ENCODE results near the gene DYNLT1.
"Not testable (repeated sequence)": the region's sequence is repeated elsewhere in the genome, so short reads cannot be mapped to it uniquely, and the experiment has no call there.

The DYNLT1 gene

DNA sequence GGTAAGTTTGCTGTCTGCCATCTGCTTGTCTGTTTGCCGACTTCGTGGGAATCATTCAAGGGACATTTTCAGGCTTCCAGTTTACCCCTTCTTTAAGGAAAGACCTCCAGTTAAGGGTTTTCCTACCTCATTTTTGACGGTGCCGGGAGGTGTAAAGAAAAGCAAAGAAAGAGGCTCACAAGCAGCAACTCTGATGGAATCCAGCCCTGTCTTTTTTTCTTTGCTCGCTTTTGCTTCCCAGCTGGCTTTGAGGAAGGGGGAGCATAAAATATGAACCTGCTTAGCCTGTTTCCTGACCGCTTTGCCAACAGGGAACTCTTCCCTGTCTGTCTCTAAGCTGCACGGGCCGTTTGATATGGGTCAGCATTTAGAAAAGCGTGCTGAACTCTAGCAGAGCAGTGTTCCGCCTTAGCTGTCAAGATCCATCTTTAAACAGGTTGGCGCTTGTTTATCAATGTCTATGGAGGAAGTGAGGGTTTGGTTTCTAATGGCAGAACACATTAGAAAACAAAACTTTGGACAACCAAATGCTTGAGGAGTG, 19.2 kb upstream of the DYNLT1 start:
- DNase-seq (ENCODE audit: low read depth, low spot score): no peak

DNA sequence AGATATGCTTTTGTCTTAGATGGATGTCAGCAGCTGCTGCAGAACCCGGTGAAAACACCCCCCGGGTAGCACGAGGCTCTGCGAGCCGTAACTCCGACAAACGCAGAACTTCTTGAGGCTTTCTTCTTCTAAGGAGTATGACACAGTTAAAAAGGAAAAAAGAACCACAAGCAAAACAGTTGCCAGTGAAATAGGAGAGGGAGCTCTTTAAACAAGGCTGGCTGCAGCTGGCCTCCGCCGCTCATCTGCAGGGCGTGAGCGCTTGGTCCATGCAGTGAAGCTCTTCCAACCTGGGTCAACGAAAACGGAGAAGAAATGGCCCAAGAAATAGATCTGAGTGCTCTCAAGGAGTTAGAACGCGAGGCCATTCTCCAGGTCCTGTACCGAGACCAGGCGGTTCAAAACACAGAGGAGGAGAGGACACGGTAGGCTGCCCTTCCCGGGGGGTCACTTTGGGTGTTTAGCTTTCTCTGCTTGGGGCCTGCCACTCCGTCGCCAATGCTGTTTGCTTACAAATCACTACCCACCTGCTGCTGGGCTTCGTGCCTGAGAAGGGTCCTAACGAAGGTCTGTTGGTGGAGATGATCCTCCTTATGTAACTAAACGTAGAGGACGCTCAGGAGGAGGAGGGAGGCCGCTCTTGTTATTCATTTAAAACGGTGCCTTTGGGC, 18.5 kb upstream of the DYNLT1 start:
- peak; percentile 28 for DNase-seq (ENCODE audit: low read depth, low spot score)

DNA sequence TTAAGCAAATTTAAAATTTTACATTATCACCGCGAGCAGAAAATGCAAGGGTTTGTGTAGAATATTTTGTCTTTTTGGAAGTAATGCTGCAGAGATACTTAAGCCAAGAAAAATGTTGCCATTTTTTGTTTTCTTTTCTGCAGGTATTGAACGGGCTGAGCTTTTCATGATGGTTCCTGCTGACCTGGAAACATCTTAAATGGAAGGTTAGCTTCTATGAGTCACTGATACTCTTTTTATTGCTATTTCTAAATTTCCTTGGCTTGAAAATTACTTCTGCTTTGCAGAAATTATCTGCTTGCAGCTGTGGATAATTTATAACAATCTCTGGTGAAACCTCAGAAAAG, 18.0 kb upstream of the DYNLT1 start:
- DNase-seq (ENCODE audit: low read depth, low spot score): no peak

DNA sequence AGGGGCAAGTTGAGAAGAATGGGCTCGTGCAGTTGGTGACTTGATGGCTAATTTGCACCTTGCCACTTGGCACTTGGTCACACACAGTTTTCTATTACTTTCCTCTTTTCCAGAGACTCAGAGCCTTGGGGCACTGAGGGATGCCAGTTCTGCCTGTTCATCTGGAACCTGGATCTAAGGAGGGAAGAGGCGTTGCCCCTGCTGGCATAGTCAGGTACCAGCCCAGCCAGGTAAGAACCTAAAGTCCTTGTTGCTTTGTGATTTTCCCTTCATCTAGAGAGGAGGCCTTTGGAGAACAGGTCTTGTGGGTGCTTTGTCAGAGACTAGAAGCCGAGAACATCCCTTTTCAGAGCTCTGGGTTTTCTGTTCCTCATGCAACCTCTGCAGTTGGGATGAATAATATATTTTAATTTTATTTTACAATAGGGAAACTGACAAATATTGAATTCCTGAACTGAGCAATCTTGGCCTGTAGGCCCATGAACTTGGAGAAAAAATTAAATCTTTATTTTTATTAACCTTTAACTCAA, 16.7 kb upstream of the DYNLT1 start:
- no peak for DNase-seq (ENCODE audit: low read depth, low spot score)

DNA sequence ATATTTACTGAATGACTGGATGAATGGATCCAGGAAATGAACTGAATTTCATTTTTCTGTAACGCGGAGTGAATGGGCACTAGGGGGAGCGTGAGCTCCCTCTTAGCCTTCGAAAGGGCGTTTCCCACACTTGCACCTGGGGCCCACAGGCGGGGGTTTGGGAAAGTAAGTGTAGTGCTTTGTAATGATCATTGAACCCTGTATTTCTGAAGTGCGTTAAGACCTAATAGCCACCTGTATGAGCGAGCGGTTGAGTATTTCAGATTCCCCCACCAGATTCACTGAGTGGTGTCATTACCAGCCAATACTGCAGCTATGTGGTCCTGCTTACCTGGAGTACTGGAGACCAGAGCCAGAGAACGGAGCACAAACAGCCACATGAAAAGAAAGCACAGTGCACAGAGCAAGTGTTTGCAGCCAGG, 15.8 kb upstream of the DYNLT1 start:
- DNase-seq (ENCODE audit: low read depth, low spot score): no peak

DNA sequence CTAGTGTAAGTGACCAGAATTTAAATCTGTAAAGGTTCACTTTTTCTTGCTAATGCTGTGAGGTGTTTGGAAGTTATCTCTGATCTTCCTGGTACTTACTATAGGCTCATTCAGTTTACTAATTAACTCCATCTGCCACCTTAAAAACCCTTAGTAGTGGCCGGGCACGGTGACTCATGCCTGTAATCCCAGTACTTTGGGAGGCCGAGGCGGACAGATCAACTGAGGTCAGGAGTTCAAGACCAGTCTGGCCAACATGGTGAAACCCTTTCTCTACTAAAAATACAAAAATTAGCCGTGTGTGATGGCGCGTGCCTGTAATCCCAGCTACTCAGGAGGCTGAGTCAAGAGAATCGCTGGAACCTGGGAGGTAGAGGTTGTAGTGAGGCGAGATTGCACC, 12.4 kb upstream of the DYNLT1 start:
- DNase-seq (ENCODE audit: low read depth, low spot score): peak; percentile 42

DNA sequence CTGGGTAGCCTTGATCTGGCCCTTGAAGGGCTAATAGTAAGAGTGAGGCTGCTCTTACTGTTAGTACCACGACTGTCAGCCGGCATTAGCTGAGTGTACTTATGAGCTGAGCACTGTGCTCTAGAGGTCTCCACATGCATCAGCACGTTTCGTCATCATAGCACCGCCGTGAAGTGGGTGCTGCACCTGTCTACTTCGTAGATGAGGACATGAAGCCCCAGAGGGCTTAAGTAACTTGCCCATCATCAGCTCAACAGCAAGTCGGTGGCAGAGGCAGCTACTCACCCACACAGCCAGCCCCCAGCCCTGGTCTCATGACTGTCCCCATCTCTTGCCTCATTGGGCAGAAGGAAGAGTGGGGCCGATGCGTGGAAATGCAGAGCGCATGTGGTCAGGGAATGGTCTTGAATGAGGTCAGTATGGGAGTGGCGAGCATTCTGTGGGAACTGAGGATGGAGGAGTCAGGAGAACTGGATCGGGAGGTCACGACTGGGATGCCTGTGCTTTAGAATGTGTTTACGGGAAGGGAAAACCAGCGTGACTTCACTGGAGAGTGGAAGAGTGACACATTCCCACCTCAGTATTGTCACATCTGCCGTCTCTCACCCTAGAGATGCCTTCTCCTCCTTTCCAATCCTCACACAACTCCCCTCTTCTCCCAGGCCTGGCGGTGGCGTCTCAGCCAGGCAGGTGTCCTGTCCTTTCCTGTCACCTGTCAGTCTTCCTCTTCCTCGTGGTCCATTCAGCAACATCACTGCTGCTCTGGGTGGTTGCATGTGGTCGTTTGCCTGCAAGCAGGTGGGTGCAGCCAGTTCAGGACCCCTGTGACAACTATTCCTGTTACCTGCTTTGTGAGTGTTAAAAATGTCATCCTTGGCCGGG, 11.3 kb upstream of the DYNLT1 start:
- no peak for DNase-seq (ENCODE audit: low read depth, low spot score)

DNA sequence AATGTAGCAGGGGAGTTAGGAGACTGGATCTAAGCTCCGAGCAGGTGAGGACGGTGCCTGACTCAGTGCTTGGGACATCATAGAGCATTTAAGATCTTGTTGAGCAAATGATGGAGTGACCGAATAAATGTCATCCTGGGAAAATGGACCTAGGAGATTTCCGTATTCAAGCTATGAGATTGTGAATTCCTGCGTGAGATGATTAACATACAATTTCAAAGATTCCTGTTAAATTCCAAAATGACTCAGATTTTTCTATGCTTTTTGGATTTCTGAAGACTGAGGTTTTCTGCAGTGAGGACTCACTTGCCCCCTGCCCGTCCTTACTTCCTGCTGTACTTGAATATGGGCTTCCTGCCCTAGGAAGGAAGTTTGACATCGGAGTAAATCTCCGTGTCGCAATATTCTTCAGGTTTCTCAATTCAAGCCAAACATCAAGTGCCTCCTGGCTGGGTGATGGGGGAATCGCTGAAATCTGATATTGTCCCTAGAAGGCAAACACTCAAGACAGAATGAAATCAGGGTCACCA, 10.5 kb upstream of the DYNLT1 start:
- DNase-seq (ENCODE audit: low read depth, low spot score): peak; percentile 30

DNA sequence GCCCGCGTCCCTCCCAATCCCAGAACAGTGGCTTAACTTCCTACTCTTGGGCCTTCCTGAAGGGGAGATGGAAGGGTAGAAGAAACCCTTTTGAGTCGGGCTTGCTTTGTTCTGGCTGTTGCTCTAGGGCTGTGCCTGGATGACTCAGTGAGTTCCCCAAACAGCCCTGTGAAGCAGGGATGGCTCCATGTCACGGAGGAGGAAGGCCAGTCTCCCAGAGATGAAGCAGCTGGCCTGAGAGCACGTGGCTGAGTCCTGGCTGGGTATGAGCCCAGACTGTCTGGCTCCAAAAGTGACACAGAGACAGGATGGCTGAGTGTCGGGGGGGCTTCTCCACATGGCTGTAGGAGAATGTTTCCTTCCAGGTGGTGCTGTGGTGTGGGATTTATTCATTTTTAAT, 10.0 kb upstream of the DYNLT1 start:
- DNase-seq (ENCODE audit: low read depth, low spot score): peak; percentile 75

DNA sequence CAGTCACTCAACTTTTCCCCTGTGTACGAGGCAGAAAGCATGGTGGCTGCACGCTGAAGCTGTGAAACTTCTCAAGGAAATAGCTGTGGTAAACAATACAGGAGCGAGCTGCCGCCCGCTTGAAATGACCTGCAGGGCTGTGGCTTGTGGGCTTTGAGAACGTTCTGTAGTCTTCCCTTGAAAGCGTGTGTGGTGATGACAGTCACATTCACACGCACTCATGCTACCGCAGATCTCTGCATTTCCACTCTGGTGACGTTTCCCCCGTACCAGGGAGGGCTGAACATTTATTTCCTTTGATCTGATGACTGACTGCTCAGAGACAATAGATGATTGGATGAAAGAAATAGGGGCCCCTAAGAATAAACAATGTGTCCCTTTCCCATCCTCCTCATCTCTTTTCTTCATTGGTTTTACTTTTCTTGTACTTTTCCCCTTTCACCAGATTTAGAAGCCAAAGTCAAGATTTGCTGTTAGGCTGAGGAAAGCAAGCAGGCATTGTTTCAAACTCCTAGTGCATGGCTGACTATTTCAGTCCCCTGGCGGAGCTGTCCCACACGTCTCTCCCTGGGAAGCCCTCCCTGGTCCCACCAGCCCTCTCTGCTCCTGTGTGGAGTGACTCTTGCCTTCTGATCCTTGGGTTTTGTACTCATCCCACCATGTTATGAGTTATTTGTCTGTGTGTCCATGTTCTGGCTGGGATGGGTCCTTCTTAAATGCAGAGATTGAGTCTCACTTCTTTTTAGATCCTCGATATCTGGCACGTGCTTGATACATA, 9.2 kb upstream of the DYNLT1 start:
- peak; percentile 86 for DNase-seq (ENCODE audit: low read depth, low spot score)

DNA sequence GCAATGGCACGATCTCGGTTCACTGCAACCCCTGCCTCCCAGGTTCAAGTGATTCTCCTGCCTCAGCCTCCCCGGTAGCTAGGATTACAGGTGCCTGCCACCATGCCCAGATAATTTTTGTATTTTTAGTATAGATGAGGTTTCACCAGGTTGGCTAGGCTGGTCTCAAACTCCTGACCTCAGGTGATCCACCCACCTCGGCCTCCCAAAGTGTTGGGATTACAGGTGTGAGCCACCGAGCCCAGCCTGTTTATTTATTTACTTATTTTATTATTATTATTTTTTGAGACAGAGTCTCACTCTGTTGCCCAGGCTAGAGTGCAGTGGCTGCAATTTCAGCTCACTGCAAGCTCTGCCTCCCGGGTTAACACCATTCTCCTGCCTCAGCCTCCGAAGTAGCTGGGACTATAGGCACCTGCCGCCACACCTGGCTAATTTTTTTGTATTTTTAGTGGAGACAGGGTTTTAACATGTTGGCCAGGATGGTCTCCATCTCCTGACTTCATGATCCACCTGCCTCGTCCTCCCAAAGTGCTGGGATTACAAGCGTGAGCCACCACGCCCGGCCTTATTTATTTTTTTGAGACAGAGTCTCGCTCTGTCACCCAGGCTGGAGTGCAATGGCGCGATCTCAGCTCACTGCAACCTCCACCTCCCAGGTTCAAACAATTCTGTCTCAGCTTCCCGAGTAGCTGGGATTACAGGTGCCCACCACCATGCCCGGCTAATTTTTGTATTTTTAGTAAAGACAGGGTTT, 7.6 kb upstream of the DYNLT1 start:
- not testable (repeated sequence) for DNase-seq (ENCODE audit: low read depth, low spot score)

DNA sequence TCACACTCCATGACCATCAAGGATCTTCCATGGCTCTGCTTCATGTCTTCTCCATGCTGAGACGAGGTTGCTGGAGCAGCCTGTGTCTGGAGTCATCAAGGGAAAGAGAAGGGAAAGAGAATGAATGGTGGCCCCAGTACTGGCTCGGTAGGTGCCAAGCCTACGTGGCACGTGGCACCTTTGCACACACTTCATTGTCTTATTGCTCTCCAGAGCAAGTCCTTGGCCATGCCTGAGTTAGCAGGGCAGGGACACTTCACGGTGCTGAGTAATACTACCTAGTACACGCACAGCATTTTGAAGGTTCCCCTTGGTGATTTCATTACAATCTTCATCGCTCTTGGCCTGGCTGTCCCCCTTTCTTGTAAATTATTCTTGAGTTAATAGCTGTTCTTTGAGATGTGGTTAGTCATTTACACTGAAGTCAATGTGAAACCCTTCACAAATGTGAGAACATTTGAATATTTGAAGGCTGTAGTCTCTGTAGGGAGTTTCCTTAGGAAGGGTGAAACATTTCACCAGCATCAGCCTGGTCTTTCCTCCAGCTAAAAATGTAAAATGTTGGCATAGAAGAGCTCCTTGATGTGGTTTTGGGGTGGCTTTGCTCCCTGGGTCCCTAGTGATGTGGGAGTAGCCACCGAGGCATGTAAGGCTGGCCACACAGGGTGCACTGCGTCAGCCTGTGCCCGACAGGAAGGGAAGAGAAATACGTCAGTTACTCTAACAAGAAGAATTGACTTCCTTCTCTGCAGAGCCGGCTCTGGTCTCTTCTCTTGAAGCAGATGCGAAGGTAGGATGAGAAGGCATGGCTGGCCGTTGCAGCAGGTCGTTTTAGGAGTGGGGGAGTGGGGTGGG, 5.0 kb upstream of the DYNLT1 start, which contains the start of gene SYTL3:
SYTL3 (plus strand) TSS at position 766 of the 855 bp plus-strand sequence. CDS start 13,215 bp downstream, outside the sequence.
- peak; percentile 87 for DNase-seq (ENCODE audit: low read depth, low spot score)

DNA sequence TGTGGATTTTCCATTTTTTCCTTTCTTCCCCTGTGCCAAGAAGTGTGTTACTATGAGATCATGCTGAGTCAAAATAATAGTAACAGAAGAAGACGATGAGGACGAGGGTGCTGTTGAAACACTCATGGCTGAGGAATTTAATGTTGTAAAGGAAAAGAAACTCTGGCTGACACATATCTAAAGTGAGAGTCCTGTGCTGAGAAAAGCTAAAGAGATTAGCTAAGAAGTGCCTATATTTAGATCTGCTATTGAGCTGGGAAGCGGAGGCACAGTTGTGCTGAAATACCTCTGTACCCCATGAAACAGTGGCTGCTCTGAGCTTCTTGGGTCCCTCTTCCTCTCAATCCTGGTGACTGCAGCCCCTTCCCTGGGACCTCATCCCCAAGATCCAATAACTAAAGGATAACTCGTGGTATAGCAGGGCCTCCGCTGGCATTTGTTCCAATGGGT, 4.2 kb upstream of the DYNLT1 start:
- peak; percentile 80 for DNase-seq (ENCODE audit: low read depth, low spot score)

DNA sequence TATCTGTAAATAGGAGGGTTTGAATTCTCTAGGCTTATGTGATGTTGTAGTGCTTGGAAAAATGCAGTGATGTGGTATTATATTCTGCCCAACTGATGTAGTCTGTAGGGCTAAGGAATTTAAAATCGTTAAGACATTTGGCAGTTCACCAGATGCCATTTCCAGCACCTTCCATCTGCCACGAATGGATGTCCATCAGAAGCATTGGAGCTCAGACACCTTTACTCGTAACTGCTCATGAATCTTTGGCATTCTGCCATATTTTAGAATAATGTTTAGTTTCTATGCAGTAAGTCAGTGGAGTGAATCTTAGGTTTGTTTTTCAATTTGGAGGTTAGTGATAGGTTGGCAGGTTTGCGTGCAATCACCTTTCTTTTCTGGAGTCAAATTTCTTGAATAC, 3.0 kb upstream of the DYNLT1 start:
- peak; percentile 61 for DNase-seq (ENCODE audit: low read depth, low spot score)

DNA sequence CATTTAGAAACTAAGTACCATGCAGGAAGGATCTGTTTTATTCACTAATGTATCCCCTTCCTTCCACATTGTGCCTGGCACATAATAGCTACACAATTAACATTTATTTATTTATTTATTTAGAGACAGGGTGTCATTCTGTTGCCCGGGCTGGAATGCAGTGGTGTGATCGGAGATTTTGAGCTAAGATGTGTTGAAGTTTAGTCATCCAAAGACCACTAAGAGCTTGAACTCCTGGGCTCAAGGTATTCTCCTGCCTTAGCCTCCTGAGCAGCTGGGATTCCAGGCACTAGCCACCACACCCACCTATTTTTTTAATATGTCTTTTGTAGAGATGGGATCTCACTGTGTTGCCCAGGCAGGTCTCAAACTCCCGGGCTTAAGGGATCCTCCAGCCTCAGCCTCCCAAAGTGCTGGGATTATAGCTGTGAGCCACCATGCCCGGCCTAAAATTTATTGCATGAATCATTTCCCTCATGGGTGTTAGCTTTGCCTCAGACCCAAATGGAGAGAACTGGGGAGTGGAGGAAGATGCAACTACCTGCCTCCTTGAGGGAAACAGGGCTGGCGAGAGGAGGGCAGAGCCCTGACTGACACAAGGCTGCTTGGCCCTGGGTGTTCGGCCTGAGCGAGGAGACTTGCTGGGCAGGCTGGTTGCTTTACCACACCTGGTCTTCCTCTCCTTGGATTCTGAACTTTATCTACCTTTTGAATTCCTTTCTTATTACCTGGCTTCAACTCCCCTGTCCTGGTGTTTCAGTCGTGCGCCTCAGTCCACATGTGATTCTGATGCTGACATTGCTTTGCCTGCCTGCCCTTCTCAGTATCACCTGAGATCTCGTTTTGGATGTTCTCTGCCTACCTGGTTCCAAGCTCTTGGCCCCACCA, 1.7 kb upstream of the DYNLT1 start:
- no peak for DNase-seq (ENCODE audit: low read depth, low spot score)

DNA sequence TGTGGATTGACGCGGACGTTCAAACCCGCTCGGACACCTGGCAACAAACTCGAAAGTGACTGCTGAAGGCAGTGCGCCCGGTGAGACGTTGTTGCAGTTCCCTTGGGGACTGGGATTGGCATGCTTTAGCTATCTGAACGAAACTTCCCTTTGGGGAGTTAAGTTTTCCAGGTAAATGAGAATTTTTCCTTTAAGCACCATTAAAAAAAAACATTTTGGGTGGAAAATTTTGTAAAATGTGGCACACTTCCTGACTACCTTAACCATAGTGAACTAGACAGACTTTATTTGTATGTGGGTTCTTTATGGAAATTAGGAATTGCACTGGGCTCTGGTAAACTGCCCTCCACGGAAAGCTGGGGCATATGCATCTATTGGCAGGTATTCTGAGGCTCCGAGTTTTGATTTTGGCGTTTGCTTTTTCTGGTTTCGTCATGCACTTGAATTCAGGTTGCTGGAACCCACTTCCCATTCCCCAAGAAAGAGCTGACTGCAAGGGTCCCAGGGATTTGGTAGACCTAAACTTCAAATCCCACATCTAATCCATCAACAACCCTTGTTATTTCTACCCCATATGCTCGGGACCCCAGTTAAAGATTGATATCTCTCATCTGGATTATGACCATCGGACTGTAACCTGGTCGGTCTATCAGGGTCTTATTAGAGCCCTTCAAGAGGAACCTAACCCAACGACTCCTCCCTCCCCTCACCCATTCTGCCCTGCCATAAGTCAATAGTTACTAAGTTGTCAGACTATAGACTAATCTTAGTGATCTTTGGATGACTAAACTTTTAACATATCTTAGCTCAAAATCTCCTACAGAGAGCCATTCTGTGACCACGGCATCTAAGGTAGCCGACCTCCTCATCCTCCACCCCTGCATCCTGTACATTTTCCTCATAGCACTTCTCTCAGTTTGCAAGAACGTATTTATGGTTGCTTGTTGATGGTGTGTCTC, 800 bp upstream of the DYNLT1 start:
- DNase-seq (ENCODE audit: low read depth, low spot score): no peak

DNA sequence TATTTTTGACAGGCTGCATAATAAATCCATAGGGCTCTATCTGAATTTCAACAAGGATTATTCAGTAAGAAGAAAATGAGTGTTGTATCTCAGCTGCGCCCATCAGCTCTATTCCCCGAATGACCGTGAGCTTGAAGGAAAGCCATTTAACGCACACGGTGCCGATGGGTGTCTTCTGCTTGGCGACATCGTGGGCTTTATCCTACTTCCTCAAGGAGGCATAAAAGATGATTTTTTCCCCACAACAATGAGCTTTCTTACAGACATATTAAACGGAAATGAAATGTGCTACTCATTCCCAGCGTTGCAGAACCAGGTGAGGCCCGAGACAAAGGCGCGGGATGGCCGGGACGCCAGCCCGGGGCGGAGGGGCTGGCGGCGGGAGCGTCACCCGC, 710 bp downstream of the DYNLT1 start:
- no peak for DNase-seq (ENCODE audit: low read depth, low spot score)

Data from astrocyte of the hippocampus (primary cell).